NOMO-1 (cell line): ENCODE data around the gene ZNF503.

ENCODE experiments used
- DNase-seq, 2 experiments: peaks; one replicate each; lab custom pipeline; 2025; ENCODE audit not compliant: unreplicated experiment in 2 of 2; lab: John Stamatoyannopoulos, UW

The ZNF503 gene

DNA sequence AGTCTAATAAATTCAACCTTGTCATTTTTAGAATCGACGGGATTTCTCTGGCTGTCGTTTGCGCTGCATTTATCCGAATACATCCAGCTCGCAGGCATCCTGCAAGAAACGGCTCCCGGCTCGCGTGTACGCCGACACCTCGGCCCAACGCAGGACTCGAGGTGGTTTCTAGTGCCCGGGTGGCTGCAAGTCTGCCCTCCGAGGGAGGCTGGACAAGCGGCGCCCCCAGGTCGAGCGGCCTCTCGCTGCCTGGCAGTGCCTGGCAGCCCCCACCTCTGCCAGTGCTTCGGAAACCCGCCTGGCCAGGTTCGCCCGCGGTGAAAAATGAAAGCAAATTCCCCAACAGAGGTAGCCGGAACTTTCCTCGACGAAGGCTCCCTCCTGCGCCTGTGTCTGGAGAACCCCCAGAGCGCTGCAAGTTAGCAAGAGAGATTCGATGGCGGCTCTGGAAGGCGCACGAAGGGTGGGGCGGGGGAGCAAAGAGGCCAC is 5.7 kb upstream of the ZNF503 start:
- no peak for DNase-seq

DNA sequence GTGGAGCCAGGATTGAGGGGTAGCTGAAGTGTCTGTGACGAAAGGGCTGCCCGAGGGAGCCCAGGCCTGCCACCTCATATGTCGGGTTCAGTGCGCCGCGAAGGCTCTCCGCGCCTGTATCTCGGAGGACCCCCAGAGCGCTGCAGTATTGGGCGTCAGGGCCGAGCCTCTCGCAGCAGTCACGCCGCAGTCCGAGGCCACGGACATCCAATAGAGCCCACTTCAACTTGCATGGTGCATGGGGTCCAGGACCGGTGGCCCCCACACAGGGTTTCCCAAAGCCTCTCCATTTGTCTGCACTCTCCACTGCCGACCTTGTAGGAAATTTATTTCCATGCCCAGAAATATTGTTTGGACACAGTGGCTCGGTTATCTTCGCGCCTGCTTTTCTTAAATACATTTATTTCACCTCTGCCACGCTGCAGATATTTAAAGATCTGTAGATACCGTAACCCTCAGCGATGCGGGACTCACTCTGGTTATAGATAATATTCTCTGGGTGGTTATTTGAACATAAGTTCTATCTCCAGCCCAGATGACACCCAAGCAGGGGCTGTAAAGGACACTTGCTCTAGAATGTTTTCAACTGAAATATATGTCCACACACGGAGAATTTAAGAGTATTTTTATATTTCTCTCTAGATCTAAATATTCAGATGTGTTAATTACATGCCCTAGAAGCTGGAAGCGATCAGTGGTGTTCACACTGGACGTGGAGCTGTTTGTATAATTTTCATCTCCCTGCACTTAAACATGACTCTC is 5.1 kb upstream of the ZNF503 start:
- no peak for DNase-seq

DNA sequence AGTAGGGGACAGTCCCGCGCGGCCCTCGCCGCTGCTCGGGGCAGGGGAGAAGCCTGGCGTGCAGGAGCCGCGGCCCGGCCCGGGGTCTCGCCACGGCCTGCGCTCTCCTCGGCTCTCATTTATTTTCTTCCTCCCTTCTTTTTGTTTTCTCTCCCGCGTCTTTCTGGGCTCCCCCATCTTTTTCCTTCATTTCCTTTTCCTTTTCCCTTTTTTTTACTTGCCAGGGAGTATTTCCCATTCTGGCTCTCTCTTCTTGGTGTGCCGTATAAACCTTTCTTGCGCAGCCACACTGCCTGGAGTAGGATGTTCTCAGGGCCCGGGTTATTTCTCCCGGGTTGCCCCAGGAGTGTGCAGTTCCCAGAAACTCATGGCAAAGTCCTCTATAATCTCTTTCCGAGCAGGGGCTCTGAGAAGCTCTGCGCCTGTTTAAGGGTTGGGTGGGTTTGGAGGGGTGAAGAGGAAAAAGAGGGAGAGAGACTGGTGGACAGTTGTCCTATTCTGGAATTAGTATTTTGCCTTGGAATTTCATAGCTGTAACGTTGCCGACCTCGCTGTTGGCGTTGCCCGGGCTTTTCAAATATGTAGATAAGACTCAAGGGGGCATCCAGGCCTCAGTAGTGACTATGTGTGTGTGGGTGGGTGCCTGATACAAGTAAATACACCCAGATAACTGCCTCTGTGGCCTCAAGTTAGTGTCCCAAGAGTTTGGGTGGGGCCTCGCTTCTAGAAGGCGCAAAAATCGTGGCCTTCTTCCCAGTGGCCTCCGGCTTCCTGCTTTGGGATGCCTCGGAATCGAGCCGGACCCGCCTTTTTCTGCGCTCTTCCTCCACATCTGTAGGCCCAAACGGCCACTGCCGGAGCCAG is 4.3 kb upstream of the ZNF503 start:
- DNase-seq = no peak

GRCh38 chr10:75404815-75405597 is 3.4 kb upstream of the ZNF503 start:
- no peak for DNase-seq

DNA sequence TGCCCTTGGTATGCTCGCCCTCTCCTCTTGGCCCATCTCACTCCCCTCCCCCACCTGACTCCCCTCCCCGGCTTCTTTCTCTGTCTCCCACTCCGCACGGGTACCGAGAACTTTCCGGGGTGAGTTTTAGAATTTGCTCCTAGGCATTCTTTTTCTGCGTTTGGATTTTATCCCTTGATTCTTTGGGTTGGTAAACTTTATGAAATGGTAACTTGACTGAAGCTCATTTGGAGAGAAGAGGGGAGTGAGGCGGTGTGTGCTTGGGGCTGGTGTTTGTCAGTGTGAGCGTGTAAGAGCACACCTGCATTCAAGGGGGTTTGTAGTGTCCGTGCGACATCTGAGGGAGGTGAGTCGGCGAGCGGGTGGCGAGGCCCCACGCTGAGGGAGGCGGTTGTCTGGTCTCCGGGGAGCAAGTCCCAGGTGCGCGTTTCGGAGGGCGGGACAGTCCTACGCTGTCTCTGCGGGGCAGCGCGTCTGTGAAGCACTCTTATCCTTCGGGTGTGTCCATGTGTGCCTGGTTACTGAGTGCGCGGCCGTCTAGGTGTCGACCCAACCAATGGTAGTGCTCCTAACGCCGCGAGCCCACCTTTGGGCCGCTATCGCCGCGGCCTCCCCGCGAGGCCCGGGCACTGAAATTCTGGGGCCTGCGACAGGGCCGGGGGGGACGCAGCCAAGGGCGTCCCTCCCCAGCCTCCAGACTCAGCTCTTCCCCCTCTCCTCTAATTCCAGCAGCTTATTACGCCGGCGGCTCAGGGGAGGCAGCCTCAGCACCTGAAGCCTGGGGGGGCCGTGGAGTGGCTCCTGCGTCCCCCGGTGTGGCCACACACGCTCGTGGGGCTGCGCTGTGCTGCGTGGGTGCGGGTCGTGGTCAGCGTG is 2.6 kb upstream of the ZNF503 start:
- DNase-seq = no peak

GRCh38 chr10:75403144-75403938 is 1.8 kb upstream of the ZNF503 start:
- DNase-seq = peak; percentile 18 to 52

DNA sequence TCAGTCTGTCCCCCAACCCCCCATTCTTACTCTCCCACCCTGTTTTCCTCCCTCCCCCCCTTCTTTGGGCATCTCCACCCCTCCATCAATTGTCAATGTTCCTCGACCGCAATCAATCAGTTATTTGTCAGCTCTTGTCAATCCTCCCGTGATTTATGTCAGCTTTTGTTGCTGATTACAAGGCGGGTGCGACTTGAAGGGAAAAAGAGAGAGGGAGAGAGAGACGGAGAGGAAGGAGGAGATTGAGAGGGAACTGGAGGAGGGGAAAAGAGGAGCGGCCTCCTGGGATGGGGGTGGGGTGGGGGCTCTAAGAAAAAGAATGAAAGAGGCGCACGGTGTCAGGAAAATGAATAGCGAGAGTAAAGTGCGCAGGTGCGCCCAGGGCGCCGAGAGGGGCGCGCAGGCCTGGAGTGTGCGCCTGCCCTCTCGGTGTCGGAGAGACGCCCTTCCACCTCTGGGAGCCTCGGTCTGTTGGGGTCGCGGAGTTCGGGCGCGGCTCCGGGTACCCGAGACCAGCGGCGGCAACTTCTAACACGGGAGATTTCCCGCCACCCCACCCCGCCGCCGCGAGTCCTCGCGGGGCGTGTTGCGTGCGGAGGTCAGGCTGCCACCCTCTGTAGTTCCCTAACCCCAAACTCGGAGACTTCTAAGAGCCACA is 1.1 kb upstream of the ZNF503 start:
- DNase-seq = peak; percentile 65 to 68

GRCh38 chr10:75400771-75401568 is 594 bp downstream of the ZNF503 start:
- DNase-seq = peak; percentile 45 to 53

- DNase-seq = no peak
These were observed 1.3 kb downstream of the ZNF503 start for GRCh38 chr10:75400163-75400770.

- peak; percentile 54 to 68 for DNase-seq
These were observed 2.0 kb downstream of the ZNF503 start for GRCh38 chr10:75399461-75400162.

DNA sequence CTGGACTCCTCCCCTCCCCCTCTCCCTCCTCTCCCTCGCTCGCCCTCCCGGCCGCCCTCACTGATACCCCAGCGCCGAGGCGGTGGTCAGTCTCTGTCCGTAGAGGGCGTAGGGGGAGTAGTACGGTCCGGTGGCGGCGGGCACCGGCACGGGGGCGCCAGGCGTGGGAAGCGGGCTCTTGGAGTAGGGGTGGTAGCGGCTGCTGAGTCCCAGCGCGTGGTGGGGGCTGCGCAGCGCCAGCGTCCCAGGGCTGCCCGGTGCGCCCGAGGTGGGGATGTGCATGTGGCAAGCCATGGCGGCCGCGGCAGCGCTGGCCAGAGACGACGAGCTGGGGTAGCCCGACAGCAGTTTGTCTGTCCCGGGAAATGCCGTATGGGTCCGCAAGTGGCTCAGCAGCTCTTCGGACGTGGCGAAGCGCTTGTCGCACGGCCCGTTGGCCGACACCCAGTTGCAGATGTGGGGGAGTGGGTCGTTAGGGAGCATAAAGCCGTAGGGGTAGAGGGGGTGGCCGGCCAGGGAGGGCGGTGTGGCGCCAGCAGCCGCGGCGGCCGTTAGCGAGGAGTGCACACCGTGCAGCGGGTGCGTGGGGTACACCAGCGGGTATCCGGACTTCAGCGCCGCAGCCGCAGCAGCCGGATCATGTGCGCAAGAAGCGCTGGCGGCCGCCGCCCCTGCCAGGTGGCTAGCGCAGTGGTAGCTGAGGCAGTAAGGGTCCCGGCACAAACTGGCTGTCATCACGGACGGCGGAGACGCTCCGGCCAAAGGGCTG is 2.7 kb downstream of the ZNF503 start:
- DNase-seq = no peak

GRCh38 chr10:75398200-75398691 is 3.3 kb downstream of the ZNF503 start:
- DNase-seq = no peak

GRCh38 chr10:75397496-75398199 is 3.9 kb downstream of the ZNF503 start:
- DNase-seq = no peak

DNA sequence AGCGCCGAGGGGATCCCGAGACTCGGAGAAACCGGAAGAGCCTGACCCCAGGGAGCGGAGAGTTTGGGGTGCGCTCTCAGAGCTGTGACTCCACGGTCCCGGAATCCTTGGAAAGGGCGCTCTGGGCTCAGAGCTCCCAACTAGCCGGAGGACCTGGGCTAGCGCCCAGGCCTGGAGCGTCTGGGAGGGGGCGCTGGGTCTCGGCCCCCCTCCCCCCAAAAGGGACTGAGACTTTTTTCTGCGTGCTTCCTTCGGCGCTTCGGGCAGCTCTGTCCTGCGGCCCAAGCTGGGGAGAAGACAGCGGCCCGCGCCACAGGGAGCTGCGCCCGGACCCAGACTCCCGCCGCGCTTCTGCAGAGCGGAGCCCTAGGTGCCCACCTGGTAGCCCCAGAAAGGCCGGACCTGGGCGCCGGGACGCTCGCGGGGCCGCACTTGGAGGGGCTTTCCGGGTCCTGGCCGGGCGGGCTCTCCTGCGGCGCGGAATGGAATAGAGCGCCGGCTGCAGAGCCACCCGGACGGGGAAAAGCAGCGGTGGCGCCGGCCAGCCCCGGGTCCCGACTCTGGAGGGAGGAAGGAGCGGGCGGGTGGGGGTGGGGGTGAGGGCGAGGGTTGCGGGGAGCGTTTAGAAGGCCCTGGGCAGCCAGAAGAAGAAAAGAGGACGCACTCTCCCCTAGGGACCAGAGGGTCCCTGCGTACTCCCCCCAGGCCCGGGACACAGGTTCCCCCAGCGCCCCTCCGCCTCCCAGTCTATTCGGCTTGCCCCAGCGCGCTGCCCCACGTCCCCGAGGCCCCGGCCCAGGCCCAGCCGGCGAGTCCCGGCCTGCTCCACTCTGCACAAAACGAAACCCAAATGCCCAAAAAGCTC is 4.7 kb downstream of the ZNF503 start:
- no peak for DNase-seq
